NT2/D1 (cell line): ENCODE measurements around the gene TUBB1.
"Not testable (repeated sequence)": the region's sequence is repeated elsewhere in the genome, so short reads cannot be mapped to it uniquely, and the experiment has no call there.

Experiments used
- DNase-seq: peaks from one replicate; pipeline ENCODE4 v3.0.0-alpha.2; 2011; ENCODE audit warnings: low read depth, low spot score
- H3K27me3 ChIP-seq: 2 replicates; pipeline ENCODE4 v1.6.0; 2011; ENCODE audit warnings: mild to moderate bottlenecking; ENCODE audit not compliant: insufficient read length, insufficient read depth
- H3K36me3 ChIP-seq: 2 replicates; pipeline ENCODE4 v1.6.1; 2011; ENCODE audit warnings: mild to moderate bottlenecking, low read length, mixed read lengths; ENCODE audit not compliant: insufficient read depth, insufficient read length
- H3K4me1 ChIP-seq: 2 replicates; pipeline ENCODE4 v1.5.1; 2011; ENCODE audit not compliant: insufficient read depth, insufficient read length
- H3K4me3 ChIP-seq: 2 replicates; pipeline ENCODE4 v1.5.1; 2011; ENCODE audit warnings: low read depth; ENCODE audit not compliant: insufficient read length
- H3K9ac ChIP-seq: 2 replicates; pipeline ENCODE4 v1.6.0; 2011; ENCODE audit warnings: low read depth; ENCODE audit not compliant: insufficient read length
- H3K9me3 ChIP-seq: 2 replicates; pipeline ENCODE4 v1.5.1; 2011; ENCODE audit warnings: mild to moderate bottlenecking, low read length; ENCODE audit not compliant: insufficient read depth
- SUZ12 ChIP-seq: IDR thresholded peaks from 2 replicates; pipeline ENCODE4 v1.6.1; 2011; ENCODE audit not compliant: insufficient read length, insufficient read depth; ENCODE audit errors: extremely low read depth
- YY1 ChIP-seq: IDR thresholded peaks from 2 replicates; pipeline ENCODE4 v1.6.1; 2011; ENCODE audit not compliant: insufficient read length, insufficient read depth
- ZNF274 ChIP-seq: IDR thresholded peaks from 2 replicates; pipeline ENCODE4 v1.6.1; 2011; ENCODE audit warnings: mild to moderate bottlenecking, low read depth, low read length

The TUBB1 gene

GRCh38 chr20:59010321-59010994 is 8.8 kb upstream of the TUBB1 start:
- DNase-seq: no peak
- H3K9ac ChIP-seq: no peak overlapping the region
- peaks cover 24% of the 10 kb centered on the region for H3K4me1 ChIP-seq
- no peaks in the 10 kb centered on the region for H3K36me3 ChIP-seq
- no peak for TF ChIP-seq YY1
- TF ChIP-seq ZNF274: no peak
- TF ChIP-seq SUZ12: no peak
- H3K4me3 ChIP-seq: no peak overlapping the region
- no peaks in the 10 kb centered on the region for H3K9me3 ChIP-seq
- H3K27me3 ChIP-seq: peaks cover 52% of the 10 kb centered on the region

- peaks cover 23% of the 10 kb centered on the region for H3K4me1 ChIP-seq
- no peaks in the 10 kb centered on the region for H3K9me3 ChIP-seq
- H3K4me3 ChIP-seq: no peak overlapping the region
- peaks cover 50% of the 10 kb centered on the region for H3K27me3 ChIP-seq
- H3K36me3 ChIP-seq: no peaks in the 10 kb centered on the region
- TF ChIP-seq YY1 (no peak), SUZ12 (no peak), ZNF274 (no peak)
- no peak for DNase-seq
- H3K9ac ChIP-seq: no peak overlapping the region
Observed at GRCh38 chr20:59010995-59011873, 8.0 kb upstream of the TUBB1 start.

DNA sequence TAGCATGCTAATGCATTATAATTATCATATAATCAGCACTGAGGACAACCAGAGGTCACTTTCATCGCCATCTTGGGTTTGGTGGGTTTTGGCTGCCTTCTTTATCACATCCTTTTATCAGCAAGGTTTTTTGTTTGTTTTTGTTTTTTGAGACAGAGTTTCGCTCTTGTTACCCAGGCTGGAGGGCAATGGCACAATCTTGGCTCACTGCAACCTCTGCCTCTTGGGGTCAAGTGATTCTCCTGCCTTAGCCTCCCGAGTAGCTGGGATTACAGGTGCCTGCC is 7.4 kb upstream of the TUBB1 start:
- Histone ChIP-seq H3K4me1 (peaks cover 18% of the 10 kb centered on the region), H3K27me3 (peaks cover 44% of the 10 kb centered on the region)
- not testable (repeated sequence) for H3K36me3 ChIP-seq, H3K4me3 ChIP-seq, H3K9ac ChIP-seq, H3K9me3 ChIP-seq, DNase-seq

- H3K4me1 ChIP-seq: peaks cover 18% of the 10 kb centered on the region
- no peak for DNase-seq
- no peak for TF ChIP-seq SUZ12
- TF ChIP-seq ZNF274: no peak
- no peak for TF ChIP-seq YY1
- H3K9me3 ChIP-seq: no peaks in the 10 kb centered on the region
- peaks cover 36% of the 10 kb centered on the region for H3K27me3 ChIP-seq
- H3K4me3 ChIP-seq: no peak overlapping the region
- no peaks in the 10 kb centered on the region for H3K36me3 ChIP-seq
- H3K9ac ChIP-seq: no peak overlapping the region
Observed at GRCh38 chr20:59013031-59013951, 5.9 kb upstream of the TUBB1 start.

- no peak for DNase-seq
- peaks cover 28% of the 10 kb centered on the region for H3K27me3 ChIP-seq
- TF ChIP-seq ZNF274 (no peak), SUZ12 (no peak)
- H3K4me1 ChIP-seq: peaks cover 18% of the 10 kb centered on the region
- no peaks in the 10 kb centered on the region for H3K9me3 ChIP-seq
- H3K4me3 ChIP-seq: no peak overlapping the region
- no peak overlapping the region for H3K9ac ChIP-seq
- H3K36me3 ChIP-seq: no peaks in the 10 kb centered on the region
Observed at GRCh38 chr20:59013959-59014608, 5.1 kb upstream of the TUBB1 start.

- TF ChIP-seq SUZ12 (no peak), ZNF274 (no peak), YY1 (no peak)
- Histone ChIP-seq H3K27me3 (peaks cover 26% of the 10 kb centered on the region), H3K9ac (no peak overlapping the region), H3K4me3 (no peak overlapping the region), H3K36me3 (no peaks in the 10 kb centered on the region), H3K4me1 (peaks cover 21% of the 10 kb centered on the region), H3K9me3 (no peaks in the 10 kb centered on the region)
- DNase-seq: no peak
Observed at GRCh38 chr20:59014680-59015389, 4.4 kb upstream of the TUBB1 start.
